ENCODE measurements around the gene IDE.

- TF ChIP-seq POLR2A (IDR thresholded peaks at IDR 0.05; ENCODE audit: low read depth, low read length): no peak
- TF ChIP-seq CTCF (IDR thresholded peaks at IDR 0.05; ENCODE audit: extremely low read depth in 1 of 2, insufficient read depth in 1 of 2, low read depth in 1 of 2, low read length in 2 of 2): no peak
- no peak for TF ChIP-seq EZH2 (IDR thresholded peaks at IDR 0.05; ENCODE audit: borderline replicate concordance, low read depth, low read length, severe bottlenecking)
- no peak for TF ChIP-seq MAX (IDR thresholded peaks at IDR 0.05; ENCODE audit: insufficient read depth, insufficient read length)
- no peak for TF ChIP-seq GATA2 (IDR thresholded peaks at IDR 0.05; ENCODE audit: insufficient read depth, insufficient read length, low read depth, low read length)
Observed at GRCh38 chr10:92541583-92541982, 32.3 kb downstream of the IDE start.
